ENCODE results near the gene RNF213.

Gene RNF213

GRCh38 chr17:80396157-80397033 lies 135.7 kb downstream of the RNF213 start:
- TF ChIP-seq CTCF (IDR thresholded peaks at IDR 0.05) = no peak

GRCh38 chr17:80397034-80397387 lies 136.4 kb downstream of the RNF213 start:
- no peak for TF ChIP-seq CTCF (IDR thresholded peaks at IDR 0.05)

GRCh38 chr17:80397686-80398085 lies 137.0 kb downstream of the RNF213 start:
- no peak for TF ChIP-seq CTCF (IDR thresholded peaks at IDR 0.05)

GRCh38 chr17:80402959-80403358 lies 142.3 kb downstream of the RNF213 start:
- TF ChIP-seq CTCF (IDR thresholded peaks at IDR 0.05) = no peak

GRCh38 chr17:80406146-80406545 lies 145.5 kb downstream of the RNF213 start:
- no peak for TF ChIP-seq CTCF (IDR thresholded peaks at IDR 0.05)

GRCh38 chr17:80408872-80409271 lies 148.2 kb downstream of the RNF213 start:
- no peak for TF ChIP-seq CTCF (IDR thresholded peaks at IDR 0.05)

- no peak for TF ChIP-seq CTCF (IDR thresholded peaks at IDR 0.05)
Measured at GRCh38 chr17:80409626-80410025, 149.0 kb downstream of the RNF213 start.
